Breast epithelium (tissue), 3 donors: ENCODE data around the gene AKT1S1.

Experiments
- POLR2AphosphoS5 ChIP-seq, 3 donors: sonication (generic); formaldehyde crosslinking; IDR thresholded peaks; one replicate each; pipeline ENCODE4 v1.6.1; 2017; ENCODE audit warnings: antibody characterized with exemption in 3 of 3
- TF ChIP-seq, protein P1 (sequence below), 3 donors: fragments of 450-650 bp; IDR thresholded peaks; one replicate each; pipeline ENCODE4 v1.5.1; 2016 to 2017; ENCODE audit warnings: antibody characterized with exemption in 3 of 3, mild to moderate bottlenecking in 3 of 3, moderate library complexity in 3 of 3

DNA sequence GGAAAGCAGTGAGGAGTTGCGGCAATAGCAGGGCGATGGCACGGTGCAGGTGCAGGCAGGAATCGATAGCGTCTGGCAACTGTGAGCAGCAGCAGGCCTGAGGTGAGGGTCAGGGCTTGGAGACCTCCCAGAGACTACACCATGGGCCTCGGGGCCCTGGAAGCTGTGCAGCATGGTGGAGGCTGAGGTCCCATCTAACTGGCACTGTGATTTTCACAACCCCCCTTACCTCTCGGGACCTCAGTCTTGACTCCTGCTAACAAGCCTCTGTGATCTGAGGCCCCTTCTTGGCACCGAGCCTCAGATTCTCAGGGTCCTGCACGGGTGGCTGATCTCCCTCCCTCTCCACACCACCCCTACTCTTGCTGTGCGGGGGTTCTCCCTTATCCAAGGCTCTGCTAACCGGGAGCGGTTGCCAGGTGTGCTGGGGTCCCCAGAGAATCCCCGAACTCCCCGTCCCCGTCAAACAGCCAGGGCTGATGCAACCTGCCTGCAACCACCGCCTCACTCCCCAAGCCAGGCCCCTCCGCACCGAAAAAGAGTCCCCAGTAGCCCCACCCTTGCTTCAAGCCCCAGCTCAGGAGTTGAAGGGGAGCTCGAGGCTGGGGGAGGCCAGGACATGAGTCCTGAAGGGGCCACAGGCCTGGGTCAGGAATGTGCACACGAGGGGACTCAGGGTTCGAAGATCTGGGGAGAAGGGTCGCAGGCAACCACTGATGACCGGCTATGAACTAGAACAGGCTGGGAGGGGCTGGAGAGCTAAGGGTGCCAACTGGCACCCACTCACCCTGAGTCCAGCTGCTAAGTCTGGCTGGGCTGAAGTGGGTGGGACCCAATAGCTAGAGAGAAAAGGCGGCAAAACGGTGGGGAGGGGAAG, 47.1 kb upstream of the AKT1S1 start:
- TF ChIP-seq, protein P1, sequence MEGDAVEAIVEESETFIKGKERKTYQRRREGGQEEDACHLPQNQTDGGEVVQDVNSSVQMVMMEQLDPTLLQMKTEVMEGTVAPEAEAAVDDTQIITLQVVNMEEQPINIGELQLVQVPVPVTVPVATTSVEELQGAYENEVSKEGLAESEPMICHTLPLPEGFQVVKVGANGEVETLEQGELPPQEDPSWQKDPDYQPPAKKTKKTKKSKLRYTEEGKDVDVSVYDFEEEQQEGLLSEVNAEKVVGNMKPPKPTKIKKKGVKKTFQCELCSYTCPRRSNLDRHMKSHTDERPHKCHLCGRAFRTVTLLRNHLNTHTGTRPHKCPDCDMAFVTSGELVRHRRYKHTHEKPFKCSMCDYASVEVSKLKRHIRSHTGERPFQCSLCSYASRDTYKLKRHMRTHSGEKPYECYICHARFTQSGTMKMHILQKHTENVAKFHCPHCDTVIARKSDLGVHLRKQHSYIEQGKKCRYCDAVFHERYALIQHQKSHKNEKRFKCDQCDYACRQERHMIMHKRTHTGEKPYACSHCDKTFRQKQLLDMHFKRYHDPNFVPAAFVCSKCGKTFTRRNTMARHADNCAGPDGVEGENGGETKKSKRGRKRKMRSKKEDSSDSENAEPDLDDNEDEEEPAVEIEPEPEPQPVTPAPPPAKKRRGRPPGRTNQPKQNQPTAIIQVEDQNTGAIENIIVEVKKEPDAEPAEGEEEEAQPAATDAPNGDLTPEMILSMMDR (IDR thresholded peaks at IDR 0.05), result no peak
- TF ChIP-seq POLR2AphosphoS5 (IDR thresholded peaks at IDR 0.05), result no peak
